PC-9 (cell line): ENCODE data around the gene CROCC2. TPM values are rescaled to one million over a fixed set of nuclear protein-coding genes. Genes with fewer than 3 reads are reported as not detected.

Experiments
- BruUV-seq: library from RNA; stranded (reverse); fragments of 400-500 nt; replicated peaks from 2 replicates; lab custom pipeline; 2021; lab: Mats Ljungman, UMichigan
- CTCF ChIA-PET: fragments of 300-600 bp; sonication (Branson Sonifier 250); formaldehyde crosslinking; loops from one replicate; lab custom pipeline; 2022; ENCODE audit warnings: antibody characterized with exemption; lab: Charles Lee
- POLR2A ChIA-PET: fragments of 300-600 bp; sonication (Branson Sonifier 250); formaldehyde crosslinking; loops from one replicate; lab custom pipeline; 2022; ENCODE audit warnings: antibody characterized with exemption; ENCODE audit not compliant: unreplicated experiment; lab: Charles Lee
- DNase-seq, 2 experiments: peaks; one replicate each; pipeline versions ENCODE4 v3.0.0 to v3.0.0-alpha.2; 2015 to 2022; ENCODE audit warnings: mixed read lengths in 1 of 2
- H2AFZ ChIP-seq: fragments of 200-600 bp; sonication (generic); 2 replicates; pipeline ENCODE4 v1.8.1; 2017; ENCODE audit warnings: antibody characterized with exemption
- H3F3A ChIP-seq: fragments of 200-600 bp; sonication (generic); 2 replicates; pipeline ENCODE4 v1.8.1; 2017; ENCODE audit warnings: antibody characterized with exemption, mild to moderate bottlenecking, low read depth; ENCODE audit not compliant: insufficient read depth
- H3K27ac ChIP-seq: fragments of 200-600 bp; sonication (generic); 2 replicates; pipeline ENCODE4 v1.6.1; 2016; ENCODE audit warnings: mixed run types
- H3K27me3 ChIP-seq: fragments of 200-600 bp; sonication (generic); 2 replicates; pipeline ENCODE4 v1.6.1; 2016; ENCODE audit warnings: low read depth, mixed run types; ENCODE audit not compliant: insufficient read depth
- H3K36me3 ChIP-seq: fragments of 200-600 bp; sonication (generic); 2 replicates; pipeline ENCODE4 v1.6.1; 2016; ENCODE audit warnings: low read depth, mixed run types
- H3K4me1 ChIP-seq: fragments of 200-600 bp; sonication (generic); replicated peaks from 2 replicates; pipeline ENCODE4 v1.6.1; 2016; ENCODE audit warnings: mixed run types; ENCODE audit not compliant: insufficient read depth
- H3K4me2 ChIP-seq: fragments of 200-600 bp; sonication (generic); 2 replicates; pipeline ENCODE4 v1.6.1; 2017; ENCODE audit warnings: mixed run types
- H3K4me3 ChIP-seq: fragments of 200-600 bp; sonication (generic); 2 replicates; pipeline ENCODE4 v1.6.1; 2016; ENCODE audit warnings: mixed run types
- H3K79me2 ChIP-seq: fragments of 200-600 bp; sonication (generic); 2 replicates; pipeline ENCODE4 v1.6.1; 2017; ENCODE audit warnings: low read depth, mixed run types
- H3K9me2 ChIP-seq: fragments of 200-600 bp; sonication (generic); 2 replicates; pipeline ENCODE4 v1.8.1; 2017; ENCODE audit warnings: mild to moderate bottlenecking; ENCODE audit not compliant: insufficient read depth
- H3K9me3 ChIP-seq: fragments of 200-600 bp; sonication (generic); 2 replicates; pipeline ENCODE4 v1.8.1; 2016; ENCODE audit warnings: low read depth; ENCODE audit not compliant: insufficient read depth
- H4K20me1 ChIP-seq: fragments of 200-600 bp; sonication (generic); 2 replicates; pipeline ENCODE4 v1.8.1; 2017; ENCODE audit not compliant: insufficient read depth
- EZH2 ChIP-seq: fragments of 200-600 bp; sonication (generic); IDR thresholded peaks from 2 replicates; pipeline ENCODE4 v1.8.0; 2017; ENCODE audit warnings: antibody characterized with exemption, low read depth
- intact Hi-C: fragments of 100-400 bp; cut with micrococcal nuclease; formaldehyde crosslinking; loops from one replicate; pipeline ENCODE4 v1.10.0; 2022; ENCODE audit not compliant: unreplicated experiment
- total RNA-seq: library from RNA; stranded (reverse); gene quantifications from 2 replicates; pipeline ENCODE4 v1.2.3, GENCODE V29; 2021
- TF ChIP-seq, protein P1 (sequence below): fragments of 200-600 bp; sonication (generic); conservative IDR thresholded peaks from 2 replicates; pipeline ENCODE4 v1.6.1; 2017; ENCODE audit warnings: mixed run types, antibody characterized with exemption, mild to moderate bottlenecking, moderate library complexity

CROCC2 gene
- total RNA-seq, 1 experiment from 2014 or later: not detected

DNA sequence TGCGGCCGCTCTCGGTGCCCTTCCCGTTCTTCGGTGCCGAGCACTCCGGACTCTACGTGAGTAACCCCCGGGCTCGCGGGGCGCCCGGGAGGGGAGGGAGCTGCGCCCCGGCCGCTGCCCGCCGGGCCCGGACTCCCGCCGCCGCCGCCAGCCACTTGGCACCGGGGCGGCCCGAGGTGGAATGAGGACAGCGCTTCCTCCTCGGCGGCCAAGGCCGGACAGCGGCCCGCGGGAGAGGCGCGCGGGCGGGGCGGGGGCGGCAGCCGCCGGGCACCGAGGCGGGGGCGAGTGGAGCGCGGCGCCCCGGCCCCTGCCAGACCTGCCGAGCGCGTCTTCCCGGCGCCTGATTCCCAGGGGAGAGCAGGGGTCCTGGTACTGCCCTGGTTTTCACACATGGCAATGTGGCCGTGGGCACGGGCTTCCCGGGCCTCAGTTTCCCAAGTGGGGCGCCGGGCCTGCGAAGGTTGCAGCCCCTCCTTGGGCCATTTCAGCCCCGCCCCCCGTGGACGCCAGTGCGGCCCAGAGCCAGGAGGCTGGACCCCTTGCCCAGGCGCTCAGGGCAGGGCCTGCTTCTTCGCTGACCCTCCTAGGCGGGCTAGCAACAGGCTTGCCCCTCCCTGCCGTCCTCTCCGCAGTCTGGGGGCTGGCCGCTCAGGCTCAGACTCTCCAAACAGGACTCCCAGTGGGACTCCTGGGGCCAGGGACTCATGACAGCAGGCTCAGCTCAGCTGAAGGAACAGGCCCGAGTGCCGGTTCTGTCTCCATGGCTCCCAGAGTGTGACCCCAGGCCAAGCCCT, 93.1 kb downstream of the CROCC2 start:
- Histone ChIP-seq H3K4me3 (peak overlapping the region; percentile 53; the same call in 1 of the 2 replicates), H2AFZ (no peak overlapping the region)
- POLR2A ChIA-PET: interaction anchor here (0.6 kb wide), 1 partner anchor 605 kb away, joined by 3 read pairs; no protein-coding TSS in a partner anchor

GRCh38 chr2:240999873-241000541, 93.9 kb downstream of the CROCC2 start:
- Histone ChIP-seq H3K9me3 (peaks cover 16% of the 10 kb centered on the region), H3K27me3 (peaks cover 19% of the 10 kb centered on the region), H3K9me2 (no peaks in the 10 kb centered on the region), H3K27ac (no peak overlapping the region), H3K79me2 (no peaks in the 10 kb centered on the region), H4K20me1 (no peaks in the 10 kb centered on the region), H3K36me3 (no peaks in the 10 kb centered on the region), H3K4me1 (0 out of 2 replicates have a peak, but pooled peaks cover 4% of the 10 kb centered on the region), H3K4me2 (no peak overlapping the region), H3F3A (no peaks in the 10 kb centered on the region), H3K4me3 (no peak overlapping the region), H2AFZ (no peak overlapping the region)
- CTCF ChIA-PET: no interaction called here
- intact Hi-C loops: loop anchor here (5.0 kb wide), 1 partner anchor 62 kb away; no protein-coding TSS in a partner anchor
- no peak for DNase-seq
- POLR2A ChIA-PET: no interaction called here
- TF ChIP-seq, protein P1, sequence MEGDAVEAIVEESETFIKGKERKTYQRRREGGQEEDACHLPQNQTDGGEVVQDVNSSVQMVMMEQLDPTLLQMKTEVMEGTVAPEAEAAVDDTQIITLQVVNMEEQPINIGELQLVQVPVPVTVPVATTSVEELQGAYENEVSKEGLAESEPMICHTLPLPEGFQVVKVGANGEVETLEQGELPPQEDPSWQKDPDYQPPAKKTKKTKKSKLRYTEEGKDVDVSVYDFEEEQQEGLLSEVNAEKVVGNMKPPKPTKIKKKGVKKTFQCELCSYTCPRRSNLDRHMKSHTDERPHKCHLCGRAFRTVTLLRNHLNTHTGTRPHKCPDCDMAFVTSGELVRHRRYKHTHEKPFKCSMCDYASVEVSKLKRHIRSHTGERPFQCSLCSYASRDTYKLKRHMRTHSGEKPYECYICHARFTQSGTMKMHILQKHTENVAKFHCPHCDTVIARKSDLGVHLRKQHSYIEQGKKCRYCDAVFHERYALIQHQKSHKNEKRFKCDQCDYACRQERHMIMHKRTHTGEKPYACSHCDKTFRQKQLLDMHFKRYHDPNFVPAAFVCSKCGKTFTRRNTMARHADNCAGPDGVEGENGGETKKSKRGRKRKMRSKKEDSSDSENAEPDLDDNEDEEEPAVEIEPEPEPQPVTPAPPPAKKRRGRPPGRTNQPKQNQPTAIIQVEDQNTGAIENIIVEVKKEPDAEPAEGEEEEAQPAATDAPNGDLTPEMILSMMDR: no peak
- TF ChIP-seq EZH2: no peak
- no TSS peak for BruUV-seq

More for the DNA sequence above, 93.1 kb downstream of the CROCC2 start:
- no peaks in the 10 kb centered on the region for H3K79me2 ChIP-seq
- TF ChIP-seq EZH2: no peak
- TF ChIP-seq, protein P1: no peak
- H3K27me3 ChIP-seq: peaks cover 19% of the 10 kb centered on the region
- peak overlapping the region; percentile 72 for H3K4me2 ChIP-seq
- H3F3A ChIP-seq: no peaks in the 10 kb centered on the region
- DNase-seq: no peak
- 0 out of 2 replicates have a peak, but pooled peaks cover 4% of the 10 kb centered on the region for H3K4me1 ChIP-seq
- intact Hi-C loops: loop anchor here (1.0 to 5.0 kb wide), 3 partner anchors 11 to 63 kb away; no protein-coding TSS in a partner anchor
- H3K9me3 ChIP-seq: peaks cover 11% of the 10 kb centered on the region; the same call in 1 of the 2 replicates
- CTCF ChIA-PET: no interaction called here
- H3K9me2 ChIP-seq: no peaks in the 10 kb centered on the region
- H3K27ac ChIP-seq: no peak overlapping the region
- no peaks in the 10 kb centered on the region for H4K20me1 ChIP-seq
- H3K36me3 ChIP-seq: no peaks in the 10 kb centered on the region
- no TSS peak for BruUV-seq

GRCh38 chr2:241000831-241001321, 94.7 kb downstream of the CROCC2 start:
- ChIA-PET POLR2A (no interaction called here), CTCF (no interaction called here)
- Histone ChIP-seq H3K9me3 (peaks cover 16% of the 10 kb centered on the region), H3K27me3 (peaks cover 19% of the 10 kb centered on the region), H3K79me2 (no peaks in the 10 kb centered on the region), H3F3A (no peaks in the 10 kb centered on the region), H3K27ac (no peak overlapping the region), H3K4me1 (0 out of 2 replicates have a peak, but pooled peaks cover 4% of the 10 kb centered on the region), H2AFZ (no peak overlapping the region), H3K4me2 (no peak overlapping the region), H3K36me3 (no peaks in the 10 kb centered on the region), H3K4me3 (no peak overlapping the region), H4K20me1 (no peaks in the 10 kb centered on the region), H3K9me2 (no peaks in the 10 kb centered on the region)
- TF ChIP-seq, protein P1: no peak
- TF ChIP-seq EZH2: no peak
- intact Hi-C loops: no loop called here
- no peak for DNase-seq
- TSS peak; percentile 37 for BruUV-seq
